ENCODE measurements around the gene RNF32. TPM values are rescaled to one million over a fixed set of nuclear protein-coding genes. Genes with fewer than 3 reads are reported as not detected.
A peak's percentile ranks its signal among the peaks of the same experiment; 100 is the strongest.

Gene RNF32
- total RNA-seq, 6 donors from 2014 or later, result 1.1 to 4.0 (median 2.6) TPM; not detected in 1

DNA sequence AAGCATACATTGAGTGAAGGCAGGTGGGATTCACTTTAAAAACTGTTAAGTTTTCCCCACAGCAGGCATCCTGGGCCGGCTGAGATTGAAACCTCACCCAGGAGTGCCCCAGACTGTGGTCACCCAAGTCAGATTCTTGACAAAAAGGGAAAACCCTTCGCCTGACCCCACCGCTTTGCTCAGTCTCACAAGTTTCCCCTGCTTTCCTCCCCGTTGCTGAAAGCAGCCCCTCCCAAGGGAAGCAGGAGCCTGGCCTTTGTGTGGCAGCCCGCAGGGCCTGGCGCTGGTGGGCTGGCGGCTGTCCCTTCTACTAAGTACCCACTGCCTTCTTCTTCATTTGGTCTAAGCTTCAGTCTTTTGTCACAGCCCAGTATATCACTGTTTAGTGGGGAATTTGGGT is 16.0 kb downstream of the RNF32 start:
- H3K27me3 ChIP-seq, result no peaks in the 10 kb centered on the region
- no peak overlapping the region for H3K27ac ChIP-seq
- no peak overlapping the region for H3K4me3 ChIP-seq
- 75 to 81% methylated on average over 7 of the region's 7 CpGs for WGBS, 2 donors
- H3K36me3 ChIP-seq, result no peaks in the 10 kb centered on the region
- no peaks in the 10 kb centered on the region for H3K9me3 ChIP-seq
- peak in 1 of 2 donors; percentile 32 for DNase-seq
- H3K4me1 ChIP-seq, result no peaks in the 10 kb centered on the region
- ATAC-seq (ENCODE audit: low FRiP score in 2 of 2), result no peak
- TF ChIP-seq POLR2AphosphoS5 (IDR thresholded peaks at IDR 0.05) (no peak), POLR2A (IDR thresholded peaks at IDR 0.05) (no peak)

GRCh38 chr7:156657681-156658080 is 17.1 kb downstream of the RNF32 start:
- H3K4me3 ChIP-seq, result no peak overlapping the region
- H3K9me3 ChIP-seq, result no peaks in the 10 kb centered on the region
- no peaks in the 10 kb centered on the region for H3K27me3 ChIP-seq
- 90% methylated on average over 4 of the region's 4 CpGs for WGBS, 2 donors
- TF ChIP-seq POLR2A (IDR thresholded peaks at IDR 0.05) (no peak), POLR2AphosphoS5 (IDR thresholded peaks at IDR 0.05) (no peak), EP300 (IDR thresholded peaks at IDR 0.05) (no peak)
- TF ChIP-seq, protein P1, sequence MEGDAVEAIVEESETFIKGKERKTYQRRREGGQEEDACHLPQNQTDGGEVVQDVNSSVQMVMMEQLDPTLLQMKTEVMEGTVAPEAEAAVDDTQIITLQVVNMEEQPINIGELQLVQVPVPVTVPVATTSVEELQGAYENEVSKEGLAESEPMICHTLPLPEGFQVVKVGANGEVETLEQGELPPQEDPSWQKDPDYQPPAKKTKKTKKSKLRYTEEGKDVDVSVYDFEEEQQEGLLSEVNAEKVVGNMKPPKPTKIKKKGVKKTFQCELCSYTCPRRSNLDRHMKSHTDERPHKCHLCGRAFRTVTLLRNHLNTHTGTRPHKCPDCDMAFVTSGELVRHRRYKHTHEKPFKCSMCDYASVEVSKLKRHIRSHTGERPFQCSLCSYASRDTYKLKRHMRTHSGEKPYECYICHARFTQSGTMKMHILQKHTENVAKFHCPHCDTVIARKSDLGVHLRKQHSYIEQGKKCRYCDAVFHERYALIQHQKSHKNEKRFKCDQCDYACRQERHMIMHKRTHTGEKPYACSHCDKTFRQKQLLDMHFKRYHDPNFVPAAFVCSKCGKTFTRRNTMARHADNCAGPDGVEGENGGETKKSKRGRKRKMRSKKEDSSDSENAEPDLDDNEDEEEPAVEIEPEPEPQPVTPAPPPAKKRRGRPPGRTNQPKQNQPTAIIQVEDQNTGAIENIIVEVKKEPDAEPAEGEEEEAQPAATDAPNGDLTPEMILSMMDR (IDR thresholded peaks at IDR 0.05), result no peak
- no peak overlapping the region for H3K27ac ChIP-seq
- no peak for ATAC-seq (ENCODE audit: low FRiP score in 2 of 2)
- no peaks in the 10 kb centered on the region for H3K4me1 ChIP-seq
- no peak for DNase-seq
- no peaks in the 10 kb centered on the region for H3K36me3 ChIP-seq

- no peak for DNase-seq
- Histone ChIP-seq H3K9me3 (no peaks in the 10 kb centered on the region), H3K4me1 (no peaks in the 10 kb centered on the region), H3K27me3 (no peaks in the 10 kb centered on the region), H3K27ac (no peak overlapping the region), H3K4me3 (no peak overlapping the region), H3K36me3 (no peaks in the 10 kb centered on the region)
- TF ChIP-seq POLR2AphosphoS5 (IDR thresholded peaks at IDR 0.05) (no peak), EP300 (IDR thresholded peaks at IDR 0.05) (no peak), POLR2A (IDR thresholded peaks at IDR 0.05) (no peak)
- TF ChIP-seq, protein P1 (IDR thresholded peaks at IDR 0.05), result no peak
- 64 to 83% methylated on average over 6 of the region's 6 CpGs for WGBS, 2 donors
- no peak for ATAC-seq (ENCODE audit: low FRiP score in 2 of 2)
Measured at GRCh38 chr7:156659203-156659602, 18.6 kb downstream of the RNF32 start.

- Histone ChIP-seq H3K36me3 (no peaks in the 10 kb centered on the region), H3K4me1 (no peaks in the 10 kb centered on the region), H3K27me3 (no peaks in the 10 kb centered on the region), H3K4me3 (no peak overlapping the region), H3K27ac (no peak overlapping the region), H3K9me3 (no peaks in the 10 kb centered on the region)
- ATAC-seq (ENCODE audit: low FRiP score in 2 of 2), result no peak
- peak in 1 of 2 donors; percentile 26 for DNase-seq
- TF ChIP-seq POLR2AphosphoS5 (IDR thresholded peaks at IDR 0.05) (no peak), EP300 (IDR thresholded peaks at IDR 0.05) (no peak)
- TF ChIP-seq, protein P1 (IDR thresholded peaks at IDR 0.05), result no peak
- 74 to 83% methylated on average over 11 of the region's 11 CpGs for WGBS, 2 donors
Measured at GRCh38 chr7:156659961-156660360, 19.4 kb downstream of the RNF32 start.

GRCh38 chr7:156661637-156662036 is 21.1 kb downstream of the RNF32 start:
- H3K4me1 ChIP-seq, result no peaks in the 10 kb centered on the region
- ATAC-seq (ENCODE audit: low FRiP score in 2 of 2) (no peak), DNase-seq (no peak)
- H3K36me3 ChIP-seq, result no peaks in the 10 kb centered on the region
- no peaks in the 10 kb centered on the region for H3K9me3 ChIP-seq
- no peak overlapping the region for H3K27ac ChIP-seq
- H3K27me3 ChIP-seq, result no peaks in the 10 kb centered on the region
- no peak for TF ChIP-seq POLR2AphosphoS5 (IDR thresholded peaks at IDR 0.05)
- no peak for TF ChIP-seq EP300 (IDR thresholded peaks at IDR 0.05)
- TF ChIP-seq, protein P1 (IDR thresholded peaks at IDR 0.05), result no peak
- TF ChIP-seq POLR2A (IDR thresholded peaks at IDR 0.05), result no peak
- no peak overlapping the region for H3K4me3 ChIP-seq
- 82 to 86% methylated on average over 5 of the region's 5 CpGs for WGBS, 2 donors

All from upper lobe of left lung (tissue), 6 donors.